Stimulated activated CD4-positive, alpha-beta T cell treated with anti-CD3 and anti-CD28 coated beads, Interleukin-4, amount 100 ng/mL, for 4 hours (primary cell): ENCODE data around the gene CTIF.

Experiments used
- DNase-seq, 2 experiments: peaks; one replicate each; pipeline ENCODE4 v3.0.0-alpha.2; 2020

CTIF gene

GRCh38 chr18:48828194-48828545 lies 289.3 kb downstream of the CTIF start:
- no peak for DNase-seq

GRCh38 chr18:48828691-48829442 lies 290.0 kb downstream of the CTIF start:
- DNase-seq: no peak

GRCh38 chr18:48829443-48830149 lies 290.8 kb downstream of the CTIF start:
- no peak for DNase-seq

- no peak for DNase-seq
These were observed 292.4 kb downstream of the CTIF start for GRCh38 chr18:48831113-48831759.

GRCh38 chr18:48831802-48832201 lies 293.0 kb downstream of the CTIF start:
- DNase-seq: no peak

- DNase-seq: no peak
These were observed 294.3 kb downstream of the CTIF start for GRCh38 chr18:48832938-48833700.

- DNase-seq: peak; percentile 23 to 59
These were observed 295.0 kb downstream of the CTIF start for GRCh38 chr18:48833701-48834412.

GRCh38 chr18:48834413-48835031 lies 295.7 kb downstream of the CTIF start:
- DNase-seq: peak; percentile 58 to 82

GRCh38 chr18:48835119-48835518 lies 296.3 kb downstream of the CTIF start:
- no peak for DNase-seq

GRCh38 chr18:48835745-48836170 lies 296.9 kb downstream of the CTIF start:
- DNase-seq: no peak

- no peak for DNase-seq
These were observed 297.5 kb downstream of the CTIF start for GRCh38 chr18:48836231-48836805.

GRCh38 chr18:48836806-48837615 lies 298.2 kb downstream of the CTIF start:
- DNase-seq: no peak

GRCh38 chr18:48837676-48838075 lies 298.8 kb downstream of the CTIF start:
- no peak for DNase-seq

- DNase-seq: no peak
These were observed 299.4 kb downstream of the CTIF start for GRCh38 chr18:48838166-48838775.

GRCh38 chr18:48838921-48839818 lies 300.3 kb downstream of the CTIF start:
- DNase-seq: no peak

GRCh38 chr18:48839819-48840490 lies 301.1 kb downstream of the CTIF start:
- DNase-seq: no peak

GRCh38 chr18:48840491-48840877 lies 301.7 kb downstream of the CTIF start:
- DNase-seq: no peak

- no peak for DNase-seq
These were observed 302.8 kb downstream of the CTIF start for GRCh38 chr18:48841381-48842258.
